HuH-7.5 (cell line): ENCODE data around the gene TGFBR1.
"Not testable (repeated sequence)": the region's sequence is repeated elsewhere in the genome, so short reads cannot be mapped to it uniquely, and the experiment has no call there.

Experiments
- DNase-seq: peaks from one replicate; pipeline ENCODE4 v3.0.0; 2011; ENCODE audit warnings: low spot score

TGFBR1 gene

GRCh38 chr9:99076030-99076429 lies 28.9 kb upstream of the TGFBR1 start:
- no peak for DNase-seq

GRCh38 chr9:99076483-99077171 lies 28.3 kb upstream of the TGFBR1 start:
- DNase-seq = no peak

DNA sequence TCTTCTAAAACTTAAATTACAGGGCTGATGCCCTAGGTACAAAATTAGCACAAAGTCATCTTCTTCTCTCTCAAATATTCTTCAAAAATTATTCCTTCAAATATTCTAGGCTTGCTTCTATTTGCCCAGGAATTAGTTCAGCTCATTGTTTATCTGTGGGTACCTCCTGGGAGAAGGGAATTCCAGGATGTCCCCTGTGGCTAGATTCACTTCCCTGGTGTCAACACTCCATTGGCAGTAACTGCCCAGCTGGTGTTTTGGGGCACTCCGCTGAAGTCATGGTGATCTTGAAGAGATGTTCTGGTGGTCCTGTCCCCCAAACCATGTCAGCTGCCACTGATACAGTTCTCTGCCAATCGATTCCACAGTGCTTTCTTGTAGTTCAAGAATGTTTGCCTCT lies 26.2 kb upstream of the TGFBR1 start:
- DNase-seq = no peak

DNA sequence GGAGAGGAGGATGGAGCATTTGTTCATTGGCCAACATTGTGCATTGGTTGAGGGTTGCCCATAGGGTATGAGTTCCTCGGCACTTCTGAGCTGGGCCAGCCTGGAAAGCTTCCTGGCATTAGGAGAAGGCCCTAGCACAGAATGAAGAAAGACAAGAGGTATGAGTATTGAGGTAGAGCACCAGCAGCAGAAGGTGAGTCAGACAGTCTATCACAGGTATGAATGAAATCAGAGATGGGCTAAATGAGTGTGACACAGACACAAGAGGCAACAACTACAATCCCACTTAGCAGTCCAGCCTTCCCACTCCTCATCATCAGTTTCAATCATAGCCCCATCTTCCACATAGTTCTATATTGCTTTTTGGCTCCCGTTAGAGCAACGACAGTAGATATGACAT lies 25.4 kb upstream of the TGFBR1 start:
- DNase-seq = no peak

GRCh38 chr9:99083051-99083450 lies 21.9 kb upstream of the TGFBR1 start:
- DNase-seq = no peak

- no peak for DNase-seq
Measured at GRCh38 chr9:99085949-99086948, 18.7 kb upstream of the TGFBR1 start.

DNA sequence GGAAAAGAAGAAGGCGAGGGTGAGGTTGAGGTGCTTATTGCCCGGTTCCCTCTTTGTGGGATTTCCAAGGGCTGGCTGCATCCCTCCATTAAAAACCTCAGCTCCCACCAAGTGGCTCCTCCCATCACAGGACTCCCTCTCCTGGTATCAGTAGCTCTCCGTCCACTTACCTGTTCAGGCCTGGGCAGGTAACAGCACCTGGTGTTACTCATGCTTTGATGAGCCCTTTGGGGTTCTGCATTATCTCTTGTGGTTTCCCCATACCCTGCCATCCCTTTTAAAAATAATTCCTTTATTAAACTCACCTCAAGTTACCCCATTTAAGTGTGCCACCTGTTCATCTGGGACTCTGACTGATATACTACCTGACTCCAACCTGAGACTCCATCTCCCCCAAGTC lies 17.5 kb upstream of the TGFBR1 start:
- DNase-seq = no peak

- DNase-seq = no peak
Measured at GRCh38 chr9:99090336-99091130, 14.4 kb upstream of the TGFBR1 start.

GRCh38 chr9:99092643-99093491 lies 12.0 kb upstream of the TGFBR1 start:
- DNase-seq = no peak

- DNase-seq = no peak
Measured at GRCh38 chr9:99093492-99093791, 11.5 kb upstream of the TGFBR1 start.

- DNase-seq = no peak
Measured at GRCh38 chr9:99095565-99095964, 9.3 kb upstream of the TGFBR1 start.

DNA sequence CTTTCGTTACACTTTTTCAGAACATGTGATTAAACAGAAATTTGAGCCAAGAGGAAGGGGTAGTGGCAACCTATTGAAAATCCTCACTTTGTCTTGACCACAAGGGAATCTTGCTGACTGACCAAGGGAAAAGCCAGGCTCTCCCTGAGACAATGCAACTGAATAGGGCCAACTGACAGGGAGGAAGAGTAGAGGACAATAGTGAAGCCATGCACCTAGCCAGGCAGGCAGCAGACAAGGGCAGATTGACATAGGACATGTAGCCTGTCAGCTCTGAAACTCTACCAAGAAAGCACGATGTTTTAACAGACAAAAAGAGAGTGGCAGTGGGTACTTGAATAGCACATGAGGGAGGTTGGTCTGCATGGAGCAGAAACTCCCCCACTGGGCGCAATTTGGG lies 8.5 kb upstream of the TGFBR1 start:
- DNase-seq = no peak

GRCh38 chr9:99099806-99100585 lies 4.9 kb upstream of the TGFBR1 start:
- DNase-seq = not testable (repeated sequence)

GRCh38 chr9:99101271-99101670 lies 3.6 kb upstream of the TGFBR1 start:
- DNase-seq = no peak

DNA sequence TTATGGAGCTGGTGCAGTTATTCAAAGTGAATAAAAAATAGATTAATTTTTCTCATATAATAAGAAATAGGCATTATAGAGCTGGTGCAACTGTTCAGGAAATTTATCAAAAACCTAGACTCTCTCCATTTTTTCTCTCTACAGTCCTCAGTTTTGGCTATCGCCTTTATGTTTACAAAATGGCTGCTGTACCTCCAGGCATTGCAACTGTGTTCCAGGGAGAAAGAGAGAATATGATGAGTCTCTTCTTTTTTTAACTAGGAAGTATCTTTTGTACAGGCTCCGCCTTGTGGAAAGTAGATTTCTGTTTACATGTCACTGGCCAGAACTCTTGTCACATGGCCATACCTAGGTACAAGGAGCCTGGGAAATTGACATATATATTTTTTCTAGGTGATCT lies 3.1 kb upstream of the TGFBR1 start:
- DNase-seq = no peak

DNA sequence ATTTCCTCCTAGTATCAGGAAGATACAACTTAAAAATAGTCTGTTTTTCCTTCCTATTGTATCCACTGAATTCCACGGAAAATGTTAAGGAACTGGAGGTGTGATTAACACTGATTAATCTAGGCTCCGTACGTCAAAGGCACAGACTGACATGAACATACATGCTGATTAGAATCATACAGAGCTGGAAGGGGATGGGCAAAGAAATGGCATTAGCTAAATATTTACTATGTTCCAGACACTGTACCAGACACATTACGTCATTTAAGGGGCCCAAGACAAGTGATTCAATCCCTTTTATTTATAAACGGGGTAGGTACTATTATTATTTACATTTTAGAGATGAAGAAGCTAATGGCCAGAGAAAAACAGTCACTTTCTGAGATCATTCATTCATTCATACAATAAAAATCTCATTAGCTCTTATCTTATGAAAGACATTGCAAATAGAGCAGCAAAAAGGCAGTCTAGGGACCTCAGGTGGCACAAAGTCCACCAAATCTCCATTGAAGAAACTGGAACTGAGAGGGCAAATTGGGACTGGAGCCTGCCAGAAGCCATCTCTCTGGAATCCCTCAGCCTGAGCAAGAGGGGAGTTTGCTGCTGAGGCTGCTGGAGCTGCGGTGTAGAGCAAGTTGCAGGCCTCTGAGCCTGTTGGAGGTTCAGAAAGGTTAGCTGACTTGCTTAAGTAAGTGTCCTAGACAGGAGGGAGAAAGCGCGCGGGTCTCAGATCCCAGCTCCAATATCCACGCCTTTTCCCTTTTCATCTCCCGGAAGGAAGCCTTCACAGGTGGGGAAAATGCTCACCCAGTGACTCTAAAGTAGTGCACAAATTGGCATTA lies 1.6 kb upstream of the TGFBR1 start:
- DNase-seq = no peak

DNA sequence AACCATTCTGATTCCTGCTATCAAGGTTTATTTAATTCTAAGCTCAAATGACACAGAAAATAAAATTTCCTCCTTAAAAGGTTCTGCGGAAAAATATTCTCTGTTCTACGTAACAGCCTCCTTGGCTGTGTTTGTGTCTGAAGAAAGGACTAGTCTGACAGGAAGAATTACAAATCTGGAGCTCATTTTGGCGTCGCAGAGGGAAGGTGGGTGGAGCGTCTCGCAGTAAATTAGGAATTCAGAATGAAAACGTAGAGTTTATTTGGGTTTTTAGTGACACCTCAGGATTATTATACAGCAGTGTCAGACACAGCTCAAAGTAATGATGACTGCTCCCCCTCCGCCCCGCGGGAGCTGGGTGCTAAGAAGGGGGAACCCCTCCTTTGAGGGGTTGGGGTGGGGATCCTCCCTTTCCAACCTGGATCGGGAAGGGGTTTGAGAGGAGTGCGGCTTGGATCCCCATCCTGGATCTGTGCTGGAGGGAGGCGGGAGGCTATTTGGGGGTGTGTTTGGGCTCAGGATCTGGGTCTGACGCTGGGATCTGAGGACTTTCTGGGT lies 933 bp upstream of the TGFBR1 start:
- DNase-seq = no peak

DNA sequence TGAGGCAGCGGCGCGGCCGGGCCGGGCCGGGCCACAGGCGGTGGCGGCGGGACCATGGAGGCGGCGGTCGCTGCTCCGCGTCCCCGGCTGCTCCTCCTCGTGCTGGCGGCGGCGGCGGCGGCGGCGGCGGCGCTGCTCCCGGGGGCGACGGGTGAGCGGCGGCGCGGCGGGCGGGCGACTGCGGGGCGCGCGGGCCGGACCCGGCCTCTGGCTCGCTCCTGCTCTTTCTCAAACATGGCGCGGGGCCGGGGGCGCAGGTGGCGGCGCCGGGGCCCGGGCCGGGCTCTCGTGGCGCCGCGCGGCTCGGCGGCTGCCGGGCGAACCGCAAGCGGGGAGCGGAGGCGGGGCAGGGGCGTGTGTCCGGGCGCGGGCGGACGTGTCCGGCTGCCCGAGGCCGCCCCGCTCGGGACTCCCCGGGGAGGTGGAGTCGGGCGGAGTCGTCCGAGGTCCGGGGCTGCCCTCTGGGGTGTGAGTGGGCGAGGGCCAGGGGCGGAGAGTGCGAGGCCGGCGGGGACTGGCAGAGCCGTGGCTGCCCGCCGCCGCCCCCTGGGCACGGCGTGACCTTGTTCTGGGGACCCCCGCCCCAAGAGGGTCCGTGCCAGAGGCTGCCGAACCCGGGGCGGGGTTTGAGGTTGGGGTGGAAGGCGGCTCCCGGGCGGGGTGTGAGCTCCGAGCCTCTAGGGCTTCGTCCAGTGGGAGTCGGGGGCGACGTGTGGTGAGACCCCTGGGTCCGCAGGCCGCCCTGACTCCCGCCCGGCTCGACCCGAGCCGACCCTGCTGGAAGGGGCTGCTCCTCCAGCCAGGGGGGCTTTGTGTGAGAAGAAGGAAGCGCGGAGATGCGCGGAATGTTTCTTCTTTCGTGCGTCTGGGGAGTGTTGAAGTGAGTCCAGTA lies 485 bp downstream of the TGFBR1 start:
- peak; percentile 79 for DNase-seq

DNA sequence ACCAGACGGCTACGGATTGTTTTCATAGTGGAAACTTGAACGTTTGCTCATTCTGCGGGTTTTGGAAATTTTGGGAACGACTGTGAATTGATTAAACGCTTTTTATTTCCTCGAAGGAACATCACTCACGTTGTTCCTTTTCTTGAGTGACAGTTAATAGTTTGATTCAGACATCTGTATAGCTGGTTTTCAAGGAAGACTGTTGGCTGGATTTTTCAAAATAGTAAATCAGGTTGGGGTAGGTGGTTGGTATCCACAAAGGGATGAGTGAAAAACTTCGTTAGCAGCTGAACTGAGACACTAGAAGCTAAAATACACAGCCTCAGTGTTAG lies 1.1 kb downstream of the TGFBR1 start:
- DNase-seq = no peak
